GM18873 (cell line): Measurements from ENCODE around the gene KLHL26.
A peak's percentile ranks its signal among the peaks of the same experiment; 100 is the strongest.
"Not testable (repeated sequence)": the region's sequence is repeated elsewhere in the genome, so short reads cannot be mapped to it uniquely, and the experiment has no call there.

ENCODE experiments used
- ATAC-seq: cut with Tn5 transposase; IDR thresholded peaks from one replicate; pipeline ENCODE4 v1.9.1; 2021; ENCODE audit warnings: mild to moderate bottlenecking, moderate library complexity, moderate number of reproducible peaks; ENCODE audit not compliant: unreplicated experiment, low FRiP score

Gene KLHL26

GRCh38 chr19:18636969-18637629 is at the start of gene KLHL26:
Gene KLHL26, plus strand, starts transcription at chr19:18637028. Its CDS starts 27 bp downstream, at chr19:18637055.
- ATAC-seq = no peak

- no peak for ATAC-seq
These were observed 49.3 kb upstream of the KLHL26 start for GRCh38 chr19:18587561-18587960.

GRCh38 chr19:18587962-18588610 is 48.7 kb upstream of the KLHL26 start:
- no peak for ATAC-seq

- ATAC-seq = peak; percentile 68
These were observed 48.0 kb upstream of the KLHL26 start, which contains the start of gene REX1BD for GRCh38 chr19:18588611-18589379. Gene REX1BD, plus strand, starts transcription at chr19:18588798. Its CDS starts 4 bp downstream, at chr19:18588802.

GRCh38 chr19:18589380-18590272 is 47.2 kb upstream of the KLHL26 start:
- ATAC-seq = peak; percentile 26

- no peak for ATAC-seq
These were observed 46.3 kb upstream of the KLHL26 start for GRCh38 chr19:18590273-18591272.

- no peak for ATAC-seq
These were observed 45.0 kb upstream of the KLHL26 start for GRCh38 chr19:18591735-18592385.

GRCh38 chr19:18592732-18593131 is 44.1 kb upstream of the KLHL26 start:
- not testable (repeated sequence) for ATAC-seq

- no peak for ATAC-seq
These were observed 43.3 kb upstream of the KLHL26 start for GRCh38 chr19:18593367-18594095.

GRCh38 chr19:18594096-18594823 is 42.6 kb upstream of the KLHL26 start:
- no peak for ATAC-seq

GRCh38 chr19:18594824-18595373 is 41.9 kb upstream of the KLHL26 start:
- ATAC-seq = no peak

GRCh38 chr19:18595475-18595874 is 41.4 kb upstream of the KLHL26 start:
- no peak for ATAC-seq

- ATAC-seq = no peak
These were observed 40.1 kb upstream of the KLHL26 start for GRCh38 chr19:18596752-18597157.

- ATAC-seq = no peak
These were observed 38.8 kb upstream of the KLHL26 start for GRCh38 chr19:18597809-18598660.

GRCh38 chr19:18599485-18599884 is 37.3 kb upstream of the KLHL26 start:
- no peak for ATAC-seq
